SK-N-SH treated with all-trans-retinoic acid at 6 μM for 48 hours (cell line): ENCODE measurements around the gene MOGAT1.

Source experiments
- ARNTL ChIP-seq: fragments of 450-650 bp; formaldehyde crosslinking; IDR thresholded peaks from 2 replicates; pipeline ENCODE4 v1.5.0; 2020; ENCODE audit warnings: low read depth, mild to moderate bottlenecking, moderate library complexity, borderline replicate concordance
- CSRNP3 ChIP-seq: fragments of 250-450 bp; sonication (Bioruptor Pico); IDR thresholded peaks from 2 replicates; pipeline ENCODE4 v1.5.1; 2021; ENCODE audit warnings: mild to moderate bottlenecking, moderate library complexity
- PATZ1 ChIP-seq: fragments of 250-450 bp; sonication (Bioruptor Pico); IDR thresholded peaks from 2 replicates; pipeline ENCODE4 v1.8.0; 2020; ENCODE audit warnings: mild to moderate bottlenecking, moderate library complexity, borderline replicate concordance
- POU6F1 ChIP-seq: fragments of 250-450 bp; sonication (Bioruptor Pico); IDR thresholded peaks from 2 replicates; pipeline ENCODE4 v1.8.0; 2021; ENCODE audit warnings: low read depth, mild to moderate bottlenecking, moderate library complexity, borderline replicate concordance
- TSHZ2 ChIP-seq: fragments of 250-450 bp; sonication (Bioruptor Pico); IDR thresholded peaks from 2 replicates; pipeline ENCODE4 v1.5.0; 2020; ENCODE audit warnings: mild to moderate bottlenecking, moderate library complexity

GRCh38 chr2:222751821-222752719 is 80.6 kb downstream of the MOGAT1 start:
- TF ChIP-seq POU6F1 (CRISPR knock-in tag) (no peak), ARNTL (CRISPR knock-in tag) (no peak), CSRNP3 (CRISPR knock-in tag) (no peak), PATZ1 (CRISPR knock-in tag) (no peak), TSHZ2 (no peak)
